Adrenal gland (tissue), 12 donors: ENCODE results near the gene DIAPH2. TPM values are rescaled to one million over a fixed set of nuclear protein-coding genes. Genes with fewer than 3 reads are reported as not detected.

Source experiments
- DNase-seq, 7 donors: peaks; one replicate each; pipeline ENCODE4 v3.0.0-alpha.2; 2019 to 2020
- H3K27ac ChIP-seq, 5 donors: fragments of 200-600 bp; sonication (generic) in 4 of 5; 1 replicate in 3 of 5; 2 replicates in 2 of 5; pipeline versions ENCODE4 v1.5.1 to v1.8.0; 2016 to 2020; ENCODE audit warnings: mild to moderate bottlenecking in 1 of 5
- H3K27me3 ChIP-seq: fragments of 200-600 bp; 2 replicates; pipeline ENCODE4 v1.8.0; 2021
- H3K36me3 ChIP-seq, 2 donors: fragments of 200-600 bp; replicated peaks in 1 of 2; 1 replicate in 1 of 2; 2 replicates in 1 of 2; pipeline versions ENCODE4 v1.5.1 to v1.8.0; 2018 to 2022
- H3K4me1 ChIP-seq, 2 donors: fragments of 200-600 bp; replicated peaks in 1 of 2; 1 replicate in 1 of 2; 2 replicates in 1 of 2; pipeline versions ENCODE4 v1.5.1 to v1.8.0; 2018 to 2021
- H3K4me3 ChIP-seq, 4 donors: fragments of 200-600 bp; sonication (generic) in 3 of 4; one replicate each; pipeline ENCODE4 v1.5.1; 2016 to 2018
- H3K9me3 ChIP-seq, 3 donors: fragments of 200-600 bp; sonication (generic) in 1 of 3; replicated peaks in 1 of 3; 1 replicate in 2 of 3; 2 replicates in 1 of 3; pipeline versions ENCODE4 v1.5.1 to v1.8.0; 2016 to 2021
- POLR2A ChIP-seq, 2 donors: fragments of 450-650 bp; IDR thresholded peaks; one replicate each; pipeline ENCODE4 v1.6.1; 2017; ENCODE audit warnings: antibody characterized with exemption in 2 of 2, mild to moderate bottlenecking in 2 of 2, moderate library complexity in 1 of 2
- WGBS, 4 donors: extraction: QIAGEN DNeasy Blood & Tissue Kit in 2 of 4; methylation state at CpG; one replicate each; pipeline versions ENCODE4 v1.1.5 to v1.1.7; 2013 to 2017; 5-methylcytosine and 5-hydroxymethylcytosine counted together
- intact Hi-C, 2 donors: fragments of 100-400 bp; cut with DNase I; formaldehyde crosslinking; loops; one replicate each; pipeline versions ENCODE4 v1.14.1 to v1.15.0; 2022 to 2023
- polyA plus RNA-seq, 3 donors: library from polyadenylated mRNA; stranded (reverse); fragments of 200-250 nt in 2 of 3; fragments of 350-450 nt in 1 of 3; fragmentation: Illumina TruSeq in 1 of 3; extraction: RNeasy Lipid Tissue Mini Kit (QIAGEN cat#74804) in 1 of 3; gene quantifications; one replicate each; pipeline ENCODE4 v1.2.3, GENCODE V29; 2013 to 2014
- total RNA-seq, 9 donors: library from RNA; depleted of rRNA in 4 of 9; stranded (reverse); fragments of >200 nt in 4 of 9; fragments of 120-200 nt in 1 of 9; fragmentation: NEBNext Ultra II Directional in 1 of 9; extraction: Animal tissue kit (Norgen Biotek cat#: 25700) in 1 of 9; gene quantifications; one replicate each; pipeline versions ENCODE4 v1.1.0 to v1.2.4, GENCODE V29; 2013 to 2023
- TF ChIP-seq, protein P1 (sequence below), 6 experiments: fragments of 450-650 bp in 4 of 6; fragments of 200-600 bp in 2 of 6; sonication (generic) in 1 of 6; IDR thresholded peaks; 1 replicate in 5 of 6; 2 replicates in 1 of 6; pipeline versions ENCODE4 v1.5.1 to v1.8.0; 2016 to 2021; ENCODE audit warnings: antibody characterized with exemption in 6 of 6, mild to moderate bottlenecking in 2 of 6, moderate library complexity in 1 of 6
- donor health status: healthy with polysubstance abuse.
- donor health status: Bipolar disorder and iron deficiency.
- donor health status: DM: yes; HTN: yes; CAD: no.
- donor health status: DM: no; HTN: no; CAD: no.
- donor health status: DM: no; HTN: no; CAD: no.
- donor health status: DM: yes; HTN: yes; CAD: no.

DIAPH2 gene
- total and polyA plus RNA-seq, 12 donors = 3.2 to 33.3 (median 12.3) TPM

DNA sequence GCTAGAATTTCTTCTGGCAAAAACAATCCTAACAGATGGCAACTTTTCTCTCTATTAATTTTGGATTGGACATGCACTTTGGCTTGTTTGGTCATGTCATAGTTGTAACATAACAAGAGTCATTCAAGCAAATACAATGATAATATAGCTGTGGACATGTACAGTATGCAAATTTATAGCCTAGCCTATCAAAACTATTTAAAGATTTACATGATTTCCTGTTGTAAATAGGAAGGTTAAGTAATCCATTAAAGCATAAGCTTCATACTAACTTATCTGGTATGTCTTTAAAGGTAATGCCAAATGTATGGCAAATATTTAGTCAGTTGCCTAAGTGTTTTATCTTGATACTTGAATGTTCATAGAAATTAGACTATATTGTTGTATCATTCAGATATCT, 244.4 kb downstream of the DIAPH2 start:
- TF ChIP-seq, protein P1, sequence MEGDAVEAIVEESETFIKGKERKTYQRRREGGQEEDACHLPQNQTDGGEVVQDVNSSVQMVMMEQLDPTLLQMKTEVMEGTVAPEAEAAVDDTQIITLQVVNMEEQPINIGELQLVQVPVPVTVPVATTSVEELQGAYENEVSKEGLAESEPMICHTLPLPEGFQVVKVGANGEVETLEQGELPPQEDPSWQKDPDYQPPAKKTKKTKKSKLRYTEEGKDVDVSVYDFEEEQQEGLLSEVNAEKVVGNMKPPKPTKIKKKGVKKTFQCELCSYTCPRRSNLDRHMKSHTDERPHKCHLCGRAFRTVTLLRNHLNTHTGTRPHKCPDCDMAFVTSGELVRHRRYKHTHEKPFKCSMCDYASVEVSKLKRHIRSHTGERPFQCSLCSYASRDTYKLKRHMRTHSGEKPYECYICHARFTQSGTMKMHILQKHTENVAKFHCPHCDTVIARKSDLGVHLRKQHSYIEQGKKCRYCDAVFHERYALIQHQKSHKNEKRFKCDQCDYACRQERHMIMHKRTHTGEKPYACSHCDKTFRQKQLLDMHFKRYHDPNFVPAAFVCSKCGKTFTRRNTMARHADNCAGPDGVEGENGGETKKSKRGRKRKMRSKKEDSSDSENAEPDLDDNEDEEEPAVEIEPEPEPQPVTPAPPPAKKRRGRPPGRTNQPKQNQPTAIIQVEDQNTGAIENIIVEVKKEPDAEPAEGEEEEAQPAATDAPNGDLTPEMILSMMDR (IDR thresholded peaks at IDR 0.05) = no peak
- no peak for TF ChIP-seq POLR2A (IDR thresholded peaks at IDR 0.05)
- Histone ChIP-seq H3K9me3 (no peaks in the 10 kb centered on the region), H3K36me3 (no peaks in the 10 kb centered on the region), H3K27me3 (no peaks in the 10 kb centered on the region), H3K27ac (no peak overlapping the region), H3K4me1 (no peaks in the 10 kb centered on the region), H3K4me3 (no peak overlapping the region)
- intact Hi-C loops = no loop called here
- no peak for DNase-seq

DNA sequence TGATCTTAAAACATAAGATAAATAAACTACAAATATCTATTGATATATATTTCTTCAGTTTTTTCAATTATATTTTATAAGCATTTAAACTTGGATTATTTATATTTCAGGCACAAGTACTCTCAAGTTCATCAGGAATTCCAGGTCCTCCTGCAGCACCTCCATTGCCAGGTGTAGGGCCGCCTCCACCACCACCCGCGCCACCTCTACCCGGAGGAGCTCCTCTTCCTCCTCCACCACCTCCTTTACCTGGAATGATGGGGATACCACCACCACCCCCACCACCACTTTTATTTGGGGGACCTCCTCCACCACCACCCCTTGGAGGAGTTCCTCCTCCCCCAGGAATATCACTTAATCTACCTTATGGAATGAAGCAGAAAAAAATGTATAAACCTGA, 273.1 kb downstream of the DIAPH2 start:
- H3K27ac ChIP-seq = no peak overlapping the region
- WGBS, 4 donors = 90 to 97% (median 96%) methylated on average over 4 of the region's 4 CpGs

DNA sequence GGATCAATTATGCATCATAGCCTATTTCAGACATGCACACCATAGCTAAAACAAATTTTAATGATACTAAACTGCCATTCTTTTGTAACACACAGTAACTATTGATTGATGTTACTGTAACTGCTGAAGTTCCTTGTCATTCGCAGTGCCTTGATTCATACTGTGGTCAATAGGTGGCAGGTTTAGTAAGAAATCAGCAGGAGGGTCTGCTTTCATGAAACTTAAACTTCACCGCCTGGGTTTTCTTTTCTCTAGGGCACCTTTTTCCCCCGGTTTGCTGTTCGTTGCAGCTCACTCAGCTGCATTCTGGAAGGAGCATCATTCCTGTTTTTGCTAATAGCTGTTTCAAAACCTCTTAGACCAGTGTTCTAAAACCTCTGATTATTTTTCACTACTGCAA, 287.2 kb downstream of the DIAPH2 start:
- Histone ChIP-seq H3K27me3 (no peaks in the 10 kb centered on the region), H3K36me3 (no peaks in the 10 kb centered on the region), H3K9me3 (no peaks in the 10 kb centered on the region), H3K27ac (no peak overlapping the region), H3K4me1 (no peaks in the 10 kb centered on the region), H3K4me3 (no peak overlapping the region)
- WGBS, 4 donors = 49 to 87% (median 68%) methylated on average over 4 of the region's 4 CpGs
- intact Hi-C loops = no loop called here
- no peak for TF ChIP-seq POLR2A (IDR thresholded peaks at IDR 0.05)
- TF ChIP-seq, protein P1 (IDR thresholded peaks at IDR 0.05) = no peak
- no peak for DNase-seq

More for the DNA sequence above, 273.1 kb downstream of the DIAPH2 start:
- intact Hi-C loops = no loop called here
- H3K27me3 ChIP-seq = no peaks in the 10 kb centered on the region
- TF ChIP-seq, protein P1 (IDR thresholded peaks at IDR 0.05) = no peak
- TF ChIP-seq POLR2A (IDR thresholded peaks at IDR 0.05) = no peak
- no peaks in the 10 kb centered on the region for H3K36me3 ChIP-seq
- H3K4me3 ChIP-seq = no peak overlapping the region
- peaks cover 0 to 7% (median 0%) of the 10 kb centered on the region in 3 donors for H3K9me3 ChIP-seq
- no peaks in the 10 kb centered on the region for H3K4me1 ChIP-seq
- no peak for DNase-seq

DNA sequence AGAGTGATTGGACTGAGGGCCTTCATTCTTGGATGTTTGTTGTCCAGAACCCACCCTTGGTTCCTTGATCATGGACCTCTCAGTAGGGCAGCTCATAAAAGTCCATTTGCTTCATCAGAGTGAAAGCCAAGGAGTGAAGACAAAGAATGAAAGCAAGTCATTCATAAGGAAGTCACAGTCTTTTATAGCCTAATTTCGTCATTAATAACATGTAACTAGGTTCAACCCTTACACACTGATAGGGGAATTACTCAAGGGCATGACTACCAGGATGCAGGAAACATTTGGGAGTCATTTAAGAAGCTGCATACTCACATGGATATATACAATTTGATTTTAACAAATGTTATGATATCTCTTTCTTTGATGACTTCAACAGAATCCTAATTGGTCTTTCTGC, 294.3 kb downstream of the DIAPH2 start:
- no peaks in the 10 kb centered on the region for H3K27me3 ChIP-seq
- no peaks in the 10 kb centered on the region for H3K36me3 ChIP-seq
- no peaks in the 10 kb centered on the region for H3K9me3 ChIP-seq
- H3K4me3 ChIP-seq = no peak overlapping the region
- 40 to 91% (median 66%) methylated on average over 1 of the region's 1 CpG for WGBS, 4 donors
- intact Hi-C loops = no loop called here
- no peak for DNase-seq
- H3K27ac ChIP-seq = no peak overlapping the region
- no peaks in the 10 kb centered on the region for H3K4me1 ChIP-seq
- TF ChIP-seq, protein P1 (IDR thresholded peaks at IDR 0.05) = no peak
- no peak for TF ChIP-seq POLR2A (IDR thresholded peaks at IDR 0.05)
